Astrocyte (in vitro differentiated cells and primary cell): Measurements from ENCODE around the gene DPH5.

Experiments used
- CTCF ChIP-seq: IDR thresholded peaks from 2 replicates; pipeline ENCODE4 v1.5.1; 2011; ENCODE audit warnings: low read depth, mild to moderate bottlenecking, inconsistent platforms, low read length, moderate library complexity; ENCODE audit not compliant: insufficient read depth
- EZH2 ChIP-seq: IDR thresholded peaks from 2 replicates; pipeline ENCODE4 v1.6.1; 2012; ENCODE audit warnings: mild to moderate bottlenecking, low read length, inconsistent platforms; ENCODE audit not compliant: insufficient read depth

GRCh38 chr1:100952104-100952745, 73.4 kb downstream of the DPH5 start:
- TF ChIP-seq CTCF (no peak), EZH2 (no peak)
